ENCODE data around the gene BASP1.

DNA sequence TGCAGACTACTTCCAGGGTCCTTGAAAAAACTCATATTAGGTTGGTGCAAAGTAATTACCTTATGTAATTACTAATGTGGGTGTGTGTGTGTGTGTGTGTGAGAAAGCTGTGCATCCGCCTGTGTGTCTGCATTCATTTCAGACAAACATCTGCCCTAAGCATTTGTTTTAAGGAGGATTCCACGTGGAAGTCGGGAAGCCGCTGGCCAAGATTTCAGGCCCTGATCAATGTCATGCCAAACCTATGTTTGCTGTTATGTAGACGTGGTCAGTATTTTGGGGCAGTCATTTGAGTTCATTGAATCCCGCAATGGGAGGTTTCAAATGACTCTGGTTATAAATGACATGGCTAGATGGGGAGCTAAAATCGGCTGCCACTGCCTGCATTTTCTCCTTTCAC, 33.6 kb upstream of the BASP1 start:
- TF ChIP-seq, protein P1, sequence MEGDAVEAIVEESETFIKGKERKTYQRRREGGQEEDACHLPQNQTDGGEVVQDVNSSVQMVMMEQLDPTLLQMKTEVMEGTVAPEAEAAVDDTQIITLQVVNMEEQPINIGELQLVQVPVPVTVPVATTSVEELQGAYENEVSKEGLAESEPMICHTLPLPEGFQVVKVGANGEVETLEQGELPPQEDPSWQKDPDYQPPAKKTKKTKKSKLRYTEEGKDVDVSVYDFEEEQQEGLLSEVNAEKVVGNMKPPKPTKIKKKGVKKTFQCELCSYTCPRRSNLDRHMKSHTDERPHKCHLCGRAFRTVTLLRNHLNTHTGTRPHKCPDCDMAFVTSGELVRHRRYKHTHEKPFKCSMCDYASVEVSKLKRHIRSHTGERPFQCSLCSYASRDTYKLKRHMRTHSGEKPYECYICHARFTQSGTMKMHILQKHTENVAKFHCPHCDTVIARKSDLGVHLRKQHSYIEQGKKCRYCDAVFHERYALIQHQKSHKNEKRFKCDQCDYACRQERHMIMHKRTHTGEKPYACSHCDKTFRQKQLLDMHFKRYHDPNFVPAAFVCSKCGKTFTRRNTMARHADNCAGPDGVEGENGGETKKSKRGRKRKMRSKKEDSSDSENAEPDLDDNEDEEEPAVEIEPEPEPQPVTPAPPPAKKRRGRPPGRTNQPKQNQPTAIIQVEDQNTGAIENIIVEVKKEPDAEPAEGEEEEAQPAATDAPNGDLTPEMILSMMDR (IDR thresholded peaks at IDR 0.05) = no peak
- TF ChIP-seq POLR2A (IDR thresholded peaks at IDR 0.05) = no peak
